ENCODE results near the gene MBD2.

The MBD2 gene

GRCh38 chr18:54197747-54198411 lies 26.6 kb downstream of the MBD2 start:
- DNase-seq (ENCODE audit: low spot score): no peak

DNA sequence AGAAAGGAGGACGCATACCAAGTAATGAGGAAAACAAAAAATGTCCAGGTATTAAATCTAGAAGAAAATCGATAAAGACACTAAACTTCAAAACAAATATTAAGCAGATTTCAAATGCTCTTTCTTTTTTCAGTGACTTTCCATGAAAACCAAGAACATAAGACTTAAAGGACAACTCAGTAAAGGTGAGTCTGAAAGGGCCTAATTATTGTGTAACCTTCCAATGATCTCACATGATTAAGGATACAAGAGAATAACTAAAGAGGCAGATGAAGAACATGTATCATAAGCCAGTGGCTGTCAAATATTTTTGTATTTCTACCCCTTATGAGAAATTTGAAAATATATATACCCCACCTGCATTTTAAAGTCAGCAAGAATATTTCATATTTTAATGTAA lies 30.7 kb downstream of the MBD2 start:
- no peak for DNase-seq (ENCODE audit: low spot score)

DNA sequence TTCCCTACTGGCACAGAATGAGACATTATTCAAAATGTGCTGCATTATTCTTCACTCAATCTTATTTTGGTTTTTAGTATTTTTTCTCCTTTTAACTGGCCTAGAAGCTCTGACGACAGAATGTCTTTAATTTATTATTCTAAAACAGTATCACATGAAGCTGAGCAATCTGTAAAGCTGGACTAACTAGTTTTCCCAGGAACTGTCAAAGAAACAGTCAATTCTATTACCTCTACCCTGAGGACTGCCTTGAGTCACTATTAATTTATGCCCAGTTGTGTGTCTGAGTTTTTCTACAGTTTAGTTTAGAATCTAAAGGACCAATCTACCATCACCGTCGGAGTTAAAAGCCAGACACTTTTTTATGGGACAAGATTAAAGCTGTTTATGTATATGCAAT lies 31.6 kb downstream of the MBD2 start:
- no peak for DNase-seq (ENCODE audit: low spot score)

- no peak for DNase-seq (ENCODE audit: low spot score)
Observed at GRCh38 chr18:54192415-54192814, 32.1 kb downstream of the MBD2 start.

DNA sequence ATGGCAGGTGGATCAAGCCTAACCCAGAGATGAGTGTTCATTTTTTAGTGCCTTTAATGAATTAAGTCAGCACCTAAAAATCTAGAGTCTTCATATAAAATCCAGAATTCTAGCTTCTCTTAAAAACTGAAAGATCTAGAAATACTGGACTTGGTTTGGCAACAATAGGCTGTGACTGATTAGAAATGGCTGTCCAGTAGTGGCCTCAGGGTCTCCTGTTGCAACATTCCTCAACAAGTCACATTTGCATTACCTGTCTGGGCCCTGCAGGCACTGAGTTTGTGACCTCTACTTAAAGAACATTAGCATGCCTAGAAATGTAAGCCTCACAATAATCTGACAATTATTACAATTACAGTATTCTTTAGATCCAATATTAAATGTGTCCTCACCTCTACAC lies 33.1 kb downstream of the MBD2 start:
- DNase-seq (ENCODE audit: low spot score): no peak

GRCh38 chr18:54187372-54187771 lies 37.1 kb downstream of the MBD2 start:
- DNase-seq (ENCODE audit: low spot score): no peak

DNA sequence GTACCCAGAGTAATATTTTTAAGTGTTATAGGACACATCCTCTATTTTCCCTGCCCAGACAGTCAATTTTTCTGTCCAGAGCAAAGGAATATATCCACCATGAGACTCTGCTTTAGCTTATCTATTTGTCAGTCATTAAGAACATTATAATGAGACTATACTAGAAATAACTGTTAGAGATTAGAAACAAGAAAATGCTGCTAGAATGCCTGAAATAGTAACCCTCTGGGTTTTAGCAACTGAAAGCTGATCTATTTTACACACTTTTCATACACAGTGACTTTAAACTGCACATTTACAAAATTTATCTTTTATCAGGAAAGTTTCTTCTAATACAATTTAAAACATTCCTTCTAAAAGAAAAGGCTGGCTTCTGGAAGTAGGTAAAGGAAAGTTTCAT lies 39.6 kb downstream of the MBD2 start:
- no peak for DNase-seq (ENCODE audit: low spot score)

- DNase-seq (ENCODE audit: low spot score): no peak
Observed at GRCh38 chr18:54183390-54183789, 41.1 kb downstream of the MBD2 start.

DNA sequence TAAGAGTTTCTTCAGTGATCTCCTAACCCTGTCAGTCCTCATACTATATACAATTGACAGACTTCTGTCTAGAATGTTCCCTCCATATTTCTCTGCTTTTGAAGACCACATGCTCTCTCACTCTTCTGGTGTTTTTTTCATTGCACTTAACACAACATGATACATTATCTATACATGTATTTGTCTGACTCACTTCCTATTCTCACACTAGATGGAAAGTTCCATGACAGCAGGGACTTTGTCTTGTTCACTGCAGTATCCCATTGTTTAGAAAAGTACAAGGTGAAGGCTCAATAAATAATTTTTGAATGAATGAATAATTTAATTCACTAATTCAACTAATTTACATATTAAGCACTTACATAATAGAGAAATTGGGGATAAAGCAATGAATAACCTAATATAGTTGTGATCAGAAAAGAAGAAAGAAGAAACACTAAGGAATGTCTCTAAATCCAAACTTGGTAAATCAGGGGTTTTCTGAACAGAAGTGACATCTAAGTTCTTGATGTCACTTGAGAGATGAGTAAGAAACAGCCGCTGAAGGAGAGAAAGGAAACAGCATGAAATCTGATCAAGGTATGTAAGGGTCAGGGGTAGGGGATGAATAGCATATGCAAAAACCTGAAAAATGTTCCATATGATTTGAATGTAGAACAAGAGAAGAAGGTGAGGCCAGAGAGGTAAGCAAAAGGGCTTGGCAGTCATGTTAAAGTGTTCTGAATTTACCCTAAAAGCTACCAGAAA lies 42.4 kb downstream of the MBD2 start:
- no peak for DNase-seq (ENCODE audit: low spot score)

GRCh38 chr18:54173980-54174630 lies 50.4 kb downstream of the MBD2 start:
- no peak for DNase-seq (ENCODE audit: low spot score)

DNA sequence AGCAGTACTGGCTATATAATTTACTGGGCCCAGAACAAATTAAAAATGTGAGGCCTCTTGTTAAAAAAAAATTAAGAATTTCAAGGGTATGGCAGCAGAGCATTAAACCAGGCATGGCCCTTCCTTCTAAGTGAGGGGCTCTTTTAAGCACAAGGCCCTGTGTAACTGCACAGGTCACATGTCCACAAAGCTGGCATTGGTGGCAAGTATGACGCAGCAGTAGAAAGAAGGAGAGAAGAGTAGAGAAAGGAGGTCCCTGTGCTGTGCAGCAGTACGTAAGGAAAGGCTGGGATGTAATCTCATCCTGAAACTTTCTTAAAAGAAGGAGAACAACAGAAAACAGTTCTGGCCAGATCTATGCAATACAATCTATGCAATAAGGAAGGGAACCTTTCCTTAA lies 51.2 kb downstream of the MBD2 start:
- DNase-seq (ENCODE audit: low spot score): no peak

- DNase-seq (ENCODE audit: low spot score): no peak
Observed at GRCh38 chr18:54169431-54170403, 54.8 kb downstream of the MBD2 start.

GRCh38 chr18:54165450-54165849 lies 59.0 kb downstream of the MBD2 start:
- DNase-seq (ENCODE audit: low spot score): no peak

DNA sequence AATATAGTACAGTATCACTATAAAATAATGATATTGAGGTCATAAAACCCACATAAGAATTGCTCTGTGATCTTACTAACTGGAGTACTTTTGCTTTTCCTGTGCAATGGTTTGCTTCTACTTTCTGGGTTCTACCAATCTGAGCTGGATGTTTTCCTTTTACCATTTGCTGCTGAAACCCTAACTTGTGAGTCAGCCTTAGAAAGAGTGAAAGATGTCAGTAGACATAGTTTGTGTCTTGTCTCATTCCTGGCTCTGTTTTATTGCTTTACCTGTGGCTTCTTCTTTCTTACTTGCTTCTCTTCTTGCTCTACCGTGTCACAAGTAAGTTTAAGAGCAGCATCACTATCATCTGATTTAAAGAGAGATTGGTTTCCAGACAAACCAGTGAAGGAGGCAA lies 61.0 kb downstream of the MBD2 start:
- no peak for DNase-seq (ENCODE audit: low spot score)

DNA sequence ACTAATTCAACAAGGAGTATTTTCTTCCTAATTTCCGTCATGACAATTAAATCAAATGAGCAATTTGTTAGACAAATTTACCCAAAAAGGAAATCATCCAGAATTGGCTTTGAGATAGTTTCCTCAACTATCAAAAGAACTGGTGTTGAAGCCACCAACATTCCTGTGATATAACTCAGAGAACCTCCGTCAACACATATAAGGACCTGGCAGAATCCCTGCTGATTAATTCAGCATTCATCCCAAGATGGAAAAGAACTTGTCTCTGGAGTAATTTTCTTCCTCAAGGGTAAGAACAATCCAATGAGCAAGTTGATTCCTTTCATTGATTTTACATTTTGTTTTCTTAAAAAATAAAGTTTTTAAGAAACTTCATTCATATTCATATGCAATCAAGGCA lies 62.0 kb downstream of the MBD2 start:
- DNase-seq (ENCODE audit: low spot score): peak; percentile 63

DNA sequence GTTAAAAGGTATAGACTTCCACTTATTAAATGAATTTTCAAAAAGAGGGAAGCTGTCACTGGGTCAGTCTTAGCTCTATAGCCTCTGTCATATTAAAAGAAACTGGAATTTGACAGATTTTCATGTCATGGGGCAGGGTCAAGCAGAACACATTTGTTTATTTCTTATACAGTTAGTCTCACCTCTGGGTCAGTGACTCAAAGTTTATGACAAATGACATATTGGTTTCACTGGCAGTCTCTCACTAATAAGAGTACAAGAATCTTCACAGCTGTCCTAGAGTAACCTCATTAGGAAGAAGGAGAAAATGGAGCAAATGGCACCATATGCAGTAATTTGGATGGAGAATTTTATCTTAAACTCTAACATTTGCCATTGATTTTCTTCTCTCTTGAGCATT lies 63.2 kb downstream of the MBD2 start:
- no peak for DNase-seq (ENCODE audit: low spot score)

- no peak for DNase-seq (ENCODE audit: low spot score)
Observed at GRCh38 chr18:54159906-54160305, 64.6 kb downstream of the MBD2 start.

- no peak for DNase-seq (ENCODE audit: low spot score)
Observed at GRCh38 chr18:54157646-54158385, 66.7 kb downstream of the MBD2 start.

- DNase-seq (ENCODE audit: low spot score): no peak
Observed at GRCh38 chr18:54155412-54155811, 69.1 kb downstream of the MBD2 start.

GRCh38 chr18:54154231-54154630 lies 70.2 kb downstream of the MBD2 start:
- no peak for DNase-seq (ENCODE audit: low spot score)

DNA sequence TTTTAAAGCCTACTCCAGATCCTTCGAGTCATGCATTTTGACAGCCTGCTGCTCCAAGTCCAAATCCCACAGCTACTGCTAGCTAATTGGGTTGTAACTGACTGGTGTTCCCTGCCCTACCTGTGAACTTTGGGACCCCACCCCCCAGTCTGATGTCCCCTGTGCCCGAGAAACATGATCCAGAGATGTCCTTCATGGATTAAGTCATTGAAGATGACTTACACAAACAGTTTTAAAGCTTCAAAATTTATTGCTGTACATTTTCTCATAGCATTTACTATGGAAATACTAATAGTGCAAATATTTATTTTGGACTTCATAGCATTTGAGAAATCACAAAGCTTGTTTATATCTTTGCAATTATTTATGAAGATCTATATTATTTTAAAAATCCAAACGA lies 73.1 kb downstream of the MBD2 start:
- no peak for DNase-seq (ENCODE audit: low spot score)

DNA sequence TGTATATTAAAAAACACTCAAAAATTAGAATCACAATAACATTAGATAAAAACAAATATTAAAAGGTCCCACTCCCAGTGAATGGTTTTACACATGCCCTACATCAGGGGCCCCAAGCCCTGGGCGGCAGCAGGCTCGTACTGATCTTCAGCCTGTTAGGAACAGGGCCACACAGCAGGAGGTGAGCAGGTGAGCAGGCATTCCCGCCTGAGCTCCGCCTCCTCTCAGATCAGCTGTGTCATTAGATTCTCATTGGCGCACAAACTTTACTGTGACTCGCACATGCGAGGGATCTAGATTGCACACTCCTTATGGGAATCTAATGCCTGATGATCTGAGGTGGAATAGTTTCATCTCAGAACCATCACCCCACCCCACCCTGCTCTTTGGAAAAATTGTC lies 74.2 kb downstream of the MBD2 start:
- DNase-seq (ENCODE audit: low spot score): no peak
